CD14-positive monocyte (primary cell): Measurements from ENCODE around the gene CCDC12. TPM values are rescaled to one million over a fixed set of nuclear protein-coding genes. Genes with fewer than 3 reads are reported as not detected.

Source experiments
- DNase-seq, 3 donors: peaks; one replicate each; pipeline ENCODE4 v3.0.0-alpha.2; 2011 to 2022
- H2AFZ ChIP-seq: 2 replicates; pipeline ENCODE4 v1.6.0; 2012; ENCODE audit warnings: mild to moderate bottlenecking, low read depth, low read length, inconsistent platforms; ENCODE audit not compliant: insufficient read depth, poor library complexity, severe bottlenecking
- H3K27ac ChIP-seq, 2 donors: 1 replicate in 1 of 2; 2 replicates in 1 of 2; pipeline ENCODE4 v1.5.1; 2012 to 2013; ENCODE audit warnings: low read length in 2 of 2, control low read depth in 1 of 2, inconsistent platforms in 1 of 2, low read depth in 1 of 2, mild to moderate bottlenecking in 1 of 2
- H3K27me3 ChIP-seq, 2 donors: one replicate each; pipeline versions ENCODE4 v1.6.0 to v1.6.1; 2011 to 2013; ENCODE audit warnings: low read length in 2 of 2; ENCODE audit not compliant: control insufficient read depth in 2 of 2, insufficient read depth in 2 of 2
- H3K36me3 ChIP-seq, 2 donors: replicated peaks in 1 of 2; 1 replicate in 1 of 2; 2 replicates in 1 of 2; pipeline versions ENCODE4 v1.5.1 to v1.6.1; 2012 to 2013; ENCODE audit warnings: low read length in 2 of 2, control low read depth in 1 of 2, inconsistent platforms in 1 of 2, mild to moderate bottlenecking in 1 of 2; ENCODE audit not compliant: insufficient read depth in 2 of 2, control insufficient read depth in 1 of 2
- H3K4me1 ChIP-seq, 2 donors: 1 replicate in 1 of 2; 2 replicates in 1 of 2; pipeline versions ENCODE4 v1.5.1 to v1.6.1; 2012 to 2013; ENCODE audit warnings: low read length in 2 of 2, control low read depth in 1 of 2, inconsistent platforms in 1 of 2, mild to moderate bottlenecking in 1 of 2, moderate library complexity in 1 of 2; ENCODE audit not compliant: insufficient read depth in 2 of 2, control insufficient read depth in 1 of 2
- H3K4me2 ChIP-seq: replicated peaks from 2 replicates; pipeline ENCODE3; 2012; ENCODE audit warnings: low read length, moderate library complexity, mild to moderate bottlenecking; ENCODE audit not compliant: poor library complexity, severe bottlenecking; ENCODE audit errors: extremely low read depth
- H3K4me3 ChIP-seq, 3 experiments: fragments of 200-600 bp in 1 of 3; sonication (generic) in 1 of 3; replicated peaks in 1 of 3; 1 replicate in 2 of 3; 2 replicates in 1 of 3; pipeline ENCODE4 v1.5.1; 2011 to 2013; ENCODE audit warnings: low read length in 3 of 3, mild to moderate bottlenecking in 3 of 3, control low read depth in 2 of 3, low read depth in 2 of 3, inconsistent platforms in 1 of 3, moderate library complexity in 1 of 3
- H3K79me2 ChIP-seq: 2 replicates; pipeline ENCODE4 v1.6.0; 2012; ENCODE audit warnings: mild to moderate bottlenecking, control low read depth, inconsistent platforms, low read length, moderate library complexity; ENCODE audit not compliant: insufficient read depth
- H3K9ac ChIP-seq: 2 replicates; pipeline ENCODE4 v1.6.0; 2017; ENCODE audit warnings: low read length, mild to moderate bottlenecking; ENCODE audit not compliant: insufficient read depth, poor library complexity, severe bottlenecking
- H3K9me3 ChIP-seq, 2 donors: replicated peaks in 1 of 2; 1 replicate in 1 of 2; 2 replicates in 1 of 2; pipeline versions ENCODE4 v1.5.1 to v1.6.1; 2012 to 2013; ENCODE audit warnings: low read length in 2 of 2, control low read depth in 1 of 2; ENCODE audit not compliant: control insufficient read depth in 1 of 2, insufficient read depth in 1 of 2
- H4K20me1 ChIP-seq: 2 replicates; pipeline ENCODE4 v1.6.0; 2012; ENCODE audit warnings: mild to moderate bottlenecking, low read length, control low read depth, moderate library complexity; ENCODE audit not compliant: insufficient read depth
- H3K27ac Mint-ChIP-seq, 7 donors: one replicate each; pipeline ENCODE4 v1.8.0; 2020; ENCODE audit warnings: mild to moderate bottlenecking in 7 of 7, mixed read lengths in 7 of 7, moderate library complexity in 6 of 7, inconsistent platforms in 2 of 7
- H3K27me3 Mint-ChIP-seq, 3 donors: one replicate each; pipeline ENCODE4 v1.8.0; 2021 to 2022; ENCODE audit warnings: low read depth in 3 of 3, mild to moderate bottlenecking in 3 of 3, mixed read lengths in 3 of 3, moderate library complexity in 3 of 3, inconsistent platforms in 1 of 3
- H3K36me3 Mint-ChIP-seq, 2 donors: one replicate each; pipeline ENCODE4 v1.8.0; 2020; ENCODE audit warnings: mixed read lengths in 2 of 2, inconsistent platforms in 1 of 2, mild to moderate bottlenecking in 1 of 2
- H3K4me1 Mint-ChIP-seq: one replicate; pipeline ENCODE4 v1.8.0; 2020; ENCODE audit warnings: mild to moderate bottlenecking, mixed read lengths
- H3K4me3 Mint-ChIP-seq, 2 donors: one replicate each; pipeline ENCODE4 v1.8.0; 2020; ENCODE audit warnings: mild to moderate bottlenecking in 2 of 2, mixed read lengths in 2 of 2, moderate library complexity in 1 of 2
- H3K9me3 Mint-ChIP-seq, 7 donors: one replicate each; pipeline ENCODE4 v1.8.0; 2020 to 2022; ENCODE audit warnings: mixed read lengths in 7 of 7, mild to moderate bottlenecking in 6 of 7, moderate library complexity in 6 of 7, inconsistent platforms in 2 of 7
- WGBS: methylation state at CpG from one replicate; pipeline ENCODE4 v1.1.5; 2013; ENCODE audit warnings: missing lambda C conversion rate; ENCODE audit not compliant: insufficient coverage; 5-methylcytosine and 5-hydroxymethylcytosine counted together
- intact Hi-C, 2 donors: fragments of 100-400 bp; cut with micrococcal nuclease; formaldehyde crosslinking; loops; one replicate each; pipeline versions ENCODE4 v1.15.0 to v1.15.1; 2023
- polyA plus RNA-seq, 3 donors: library from polyadenylated mRNA; depleted of rRNA in 1 of 3; unstranded in 2 of 3; stranded (reverse) in 1 of 3; fragments of 300-500 nt in 2 of 3; fragments of >200 nt in 1 of 3; fragmentation: Illumina TruSeq in 2 of 3; gene quantifications; 1 replicate in 2 of 3; 2 replicates in 1 of 3; pipeline ENCODE4 v1.2.3, GENCODE V29; 2012 to 2021
- TF ChIP-seq, protein P1 (sequence below): fragments of 200-600 bp; IDR thresholded peaks from one replicate; pipeline ENCODE4 v1.8.0; 2022; ENCODE audit warnings: antibody characterized with exemption, mild to moderate bottlenecking

CCDC12 gene
- polyA plus RNA-seq, 3 donors, result 50.1 to 70.7 (median 55.8) TPM

DNA sequence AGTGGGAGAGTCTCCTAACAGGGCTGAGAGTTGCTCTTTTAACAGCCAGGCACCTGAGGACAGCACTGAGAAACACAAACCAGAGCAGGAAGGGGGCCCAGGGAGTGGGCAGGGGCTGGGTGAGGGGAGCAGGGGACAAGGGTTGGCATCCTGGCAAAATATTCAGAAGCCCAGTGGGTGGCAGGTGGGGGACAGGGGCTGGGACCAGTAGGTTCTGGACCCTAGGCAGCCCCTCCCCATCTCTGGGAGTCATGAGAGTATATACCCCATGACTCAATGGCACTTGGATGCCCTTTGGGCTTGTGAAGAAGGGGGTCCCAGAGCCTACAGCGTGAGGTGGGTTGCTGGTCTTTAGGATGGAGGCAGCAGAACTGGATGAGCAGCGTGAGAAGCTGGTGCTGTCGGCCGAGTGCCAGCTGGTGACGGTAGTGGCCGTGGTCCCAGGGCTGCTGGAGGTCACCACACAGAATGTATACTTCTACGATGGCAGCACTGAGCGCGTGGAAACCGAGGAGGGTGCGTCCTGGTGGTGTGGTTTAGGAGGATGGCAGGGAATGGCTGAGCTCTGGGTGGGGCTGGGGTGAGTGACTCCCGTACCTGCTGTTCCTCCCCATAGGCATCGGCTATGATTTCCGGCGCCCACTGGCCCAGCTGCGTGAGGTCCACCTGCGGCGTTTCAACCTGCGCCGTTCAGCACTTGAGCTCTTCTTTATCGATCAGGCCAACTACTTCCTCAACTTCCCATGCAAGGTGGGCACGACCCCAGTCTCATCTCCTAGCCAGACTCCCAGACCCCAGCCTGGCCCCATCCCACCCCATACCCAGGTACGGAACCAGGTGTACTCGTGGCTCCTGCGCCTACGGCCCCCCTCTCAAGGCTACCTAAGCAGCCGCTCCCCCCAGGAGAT is 27.2 kb upstream of the CCDC12 start:
- Histone ChIP-seq H3K4me3 (no peak overlapping the region), H3K79me2 (peaks cover 15% of the 10 kb centered on the region), H4K20me1 (peaks cover 100% of the 10 kb centered on the region), H3K27ac (no peak overlapping the region), H3K9ac (no peak overlapping the region), H2AFZ (no peak overlapping the region), H3K4me1 (peaks cover 8 to 16% of the 10 kb centered on the region in 2 donors), H3K27me3 (no peaks in the 10 kb centered on the region), H3K9me3 (no peaks in the 10 kb centered on the region), H3K4me2 (no peak overlapping the region), H3K36me3 (peaks cover 100% of the 10 kb centered on the region in 2 donors)
- Mint-ChIP-seq H3K4me3 (no peak overlapping the region), H3K36me3 (peaks cover 91 to 99% of the 10 kb centered on the region in 2 donors), H3K9me3 (no peaks in the 10 kb centered on the region), H3K4me1 (peaks cover 14% of the 10 kb centered on the region), H3K27ac (peak overlapping the region in 3 of 7 donors; percentile 62 to 78 (median 71)), H3K27me3 (peaks cover 0 to 1% (median 0%) of the 10 kb centered on the region in 3 donors)
- no peak for DNase-seq
- TF ChIP-seq, protein P1, sequence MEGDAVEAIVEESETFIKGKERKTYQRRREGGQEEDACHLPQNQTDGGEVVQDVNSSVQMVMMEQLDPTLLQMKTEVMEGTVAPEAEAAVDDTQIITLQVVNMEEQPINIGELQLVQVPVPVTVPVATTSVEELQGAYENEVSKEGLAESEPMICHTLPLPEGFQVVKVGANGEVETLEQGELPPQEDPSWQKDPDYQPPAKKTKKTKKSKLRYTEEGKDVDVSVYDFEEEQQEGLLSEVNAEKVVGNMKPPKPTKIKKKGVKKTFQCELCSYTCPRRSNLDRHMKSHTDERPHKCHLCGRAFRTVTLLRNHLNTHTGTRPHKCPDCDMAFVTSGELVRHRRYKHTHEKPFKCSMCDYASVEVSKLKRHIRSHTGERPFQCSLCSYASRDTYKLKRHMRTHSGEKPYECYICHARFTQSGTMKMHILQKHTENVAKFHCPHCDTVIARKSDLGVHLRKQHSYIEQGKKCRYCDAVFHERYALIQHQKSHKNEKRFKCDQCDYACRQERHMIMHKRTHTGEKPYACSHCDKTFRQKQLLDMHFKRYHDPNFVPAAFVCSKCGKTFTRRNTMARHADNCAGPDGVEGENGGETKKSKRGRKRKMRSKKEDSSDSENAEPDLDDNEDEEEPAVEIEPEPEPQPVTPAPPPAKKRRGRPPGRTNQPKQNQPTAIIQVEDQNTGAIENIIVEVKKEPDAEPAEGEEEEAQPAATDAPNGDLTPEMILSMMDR, result no peak
- WGBS, result 95% methylated on average over 10 of the region's 27 CpGs
- intact Hi-C loops, result no loop called here

DNA sequence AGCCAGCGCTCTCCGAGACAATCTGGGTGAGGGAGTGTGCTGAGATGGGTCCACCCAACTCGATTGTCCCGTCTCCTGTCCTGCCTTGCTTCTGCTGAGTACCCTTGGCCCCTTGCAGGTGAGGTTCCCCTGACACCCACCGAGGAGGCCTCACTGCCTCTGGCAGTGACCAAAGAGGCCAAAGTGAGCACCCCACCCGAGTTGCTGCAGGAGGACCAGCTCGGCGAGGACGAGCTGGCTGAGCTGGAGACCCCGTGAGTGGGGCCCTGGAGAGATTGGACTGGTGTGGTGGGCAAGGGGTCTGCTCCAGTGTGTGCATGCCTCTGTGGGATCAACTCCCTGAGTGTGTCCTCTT is 26.5 kb upstream of the CCDC12 start:
- peaks cover 3 to 9% of the 10 kb centered on the region in 2 donors for H3K4me1 ChIP-seq

More for the DNA sequence above, 26.5 kb upstream of the CCDC12 start:
- Histone ChIP-seq H2AFZ (no peak overlapping the region), H4K20me1 (peaks cover 100% of the 10 kb centered on the region), H3K4me2 (no peak overlapping the region), H3K27ac (no peak overlapping the region), H3K79me2 (peaks cover 19% of the 10 kb centered on the region), H3K27me3 (no peaks in the 10 kb centered on the region), H3K9ac (no peak overlapping the region), H3K36me3 (peaks cover 100% of the 10 kb centered on the region in 2 donors), H3K9me3 (no peaks in the 10 kb centered on the region), H3K4me3 (no peak overlapping the region)
- Mint-ChIP-seq H3K27ac (peak overlapping the region in 1 of 7 donors; percentile 62), H3K27me3 (peaks cover 0 to 1% (median 0%) of the 10 kb centered on the region in 3 donors), H3K36me3 (peaks cover 91 to 99% of the 10 kb centered on the region in 2 donors), H3K9me3 (no peaks in the 10 kb centered on the region), H3K4me3 (no peak overlapping the region), H3K4me1 (peaks cover 12% of the 10 kb centered on the region)
- TF ChIP-seq, protein P1, result no peak
- no peak for DNase-seq
- intact Hi-C loops, result no loop called here
- WGBS, result 97% methylated on average over 10 of the region's 10 CpGs
